MM.1S (cell line): ENCODE data around the gene MYF5.

Experiments
- CTCF ChIP-seq: fragments of 300-600 bp; sonication (generic); IDR thresholded peaks from 2 replicates; pipeline ENCODE4 v1.5.1; 2016; ENCODE audit warnings: antibody characterized with exemption, low read length, mixed read lengths
- EZH2 ChIP-seq: fragments of 300-600 bp; sonication (generic); optimal IDR thresholded peaks from 2 replicates; pipeline ENCODE3; 2017; ENCODE audit warnings: low read depth, mild to moderate bottlenecking, antibody characterized with exemption, low read length, mixed read lengths

DNA sequence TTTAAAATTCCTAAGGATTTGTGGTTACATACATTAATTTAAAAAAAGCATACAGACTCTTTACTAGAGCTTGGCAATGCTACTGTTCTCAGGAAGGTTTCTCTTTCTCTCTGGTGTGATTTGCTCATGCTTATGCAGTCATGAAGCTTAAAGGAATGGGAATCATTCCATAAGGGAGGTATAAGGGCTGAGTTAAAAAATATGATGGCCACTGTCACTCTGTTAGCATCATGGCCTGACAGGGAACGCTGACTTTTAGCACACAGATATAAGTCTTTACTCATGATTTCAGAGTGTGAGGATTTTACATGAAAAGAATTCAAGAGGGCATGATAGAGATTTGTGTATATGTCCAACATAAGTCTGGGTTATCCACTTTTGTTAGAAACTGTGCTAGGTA lies 3.8 kb downstream of the MYF5 start:
- TF ChIP-seq EZH2: no peak
- TF ChIP-seq CTCF: no peak
